Peyer's patch (tissue), 4 donors: ENCODE data around the gene MYBBP1A.

Source experiments
- CTCF ChIP-seq, 6 experiments: fragments of 450-650 bp in 4 of 6; fragments of 200-600 bp in 2 of 6; sonication (generic) in 1 of 6; IDR thresholded peaks; one replicate each; pipeline ENCODE4 v1.5.1; 2017 to 2019; ENCODE audit warnings: antibody characterized with exemption in 6 of 6, mild to moderate bottlenecking in 3 of 6, moderate library complexity in 1 of 6
- POLR2A ChIP-seq, 2 donors: fragments of 450-650 bp; IDR thresholded peaks; one replicate each; pipeline ENCODE4 v1.5.1; 2017; ENCODE audit warnings: antibody characterized with exemption in 2 of 2, mild to moderate bottlenecking in 2 of 2, moderate library complexity in 2 of 2

GRCh38 chr17:4582101-4582501 lies 26.9 kb upstream of the MYBBP1A start:
- TF ChIP-seq POLR2A (IDR thresholded peaks at IDR 0.05) (no peak), CTCF (IDR thresholded peaks at IDR 0.05) (no peak)
